ENCODE results near the gene TUBB4B. TPM values are rescaled to one million over a fixed set of nuclear protein-coding genes. Genes with fewer than 3 reads are reported as not detected.
"Not testable (repeated sequence)": the region's sequence is repeated elsewhere in the genome, so short reads cannot be mapped to it uniquely, and the experiment has no call there.

The TUBB4B gene
- total RNA-seq, 1 donor from 2014 or later, result 725 TPM

GRCh38 chr9:137234758-137235423, 6.2 kb upstream of the TUBB4B start:
- H3K4me3 ChIP-seq (ENCODE audit: low read depth, low read length), result no peak overlapping the region
- no peak for DNase-seq (ENCODE audit: low read depth)
- no peak for TF ChIP-seq CTCF (conservative IDR thresholded peaks at IDR 0.05; ENCODE audit: low read depth, low read length)

DNA sequence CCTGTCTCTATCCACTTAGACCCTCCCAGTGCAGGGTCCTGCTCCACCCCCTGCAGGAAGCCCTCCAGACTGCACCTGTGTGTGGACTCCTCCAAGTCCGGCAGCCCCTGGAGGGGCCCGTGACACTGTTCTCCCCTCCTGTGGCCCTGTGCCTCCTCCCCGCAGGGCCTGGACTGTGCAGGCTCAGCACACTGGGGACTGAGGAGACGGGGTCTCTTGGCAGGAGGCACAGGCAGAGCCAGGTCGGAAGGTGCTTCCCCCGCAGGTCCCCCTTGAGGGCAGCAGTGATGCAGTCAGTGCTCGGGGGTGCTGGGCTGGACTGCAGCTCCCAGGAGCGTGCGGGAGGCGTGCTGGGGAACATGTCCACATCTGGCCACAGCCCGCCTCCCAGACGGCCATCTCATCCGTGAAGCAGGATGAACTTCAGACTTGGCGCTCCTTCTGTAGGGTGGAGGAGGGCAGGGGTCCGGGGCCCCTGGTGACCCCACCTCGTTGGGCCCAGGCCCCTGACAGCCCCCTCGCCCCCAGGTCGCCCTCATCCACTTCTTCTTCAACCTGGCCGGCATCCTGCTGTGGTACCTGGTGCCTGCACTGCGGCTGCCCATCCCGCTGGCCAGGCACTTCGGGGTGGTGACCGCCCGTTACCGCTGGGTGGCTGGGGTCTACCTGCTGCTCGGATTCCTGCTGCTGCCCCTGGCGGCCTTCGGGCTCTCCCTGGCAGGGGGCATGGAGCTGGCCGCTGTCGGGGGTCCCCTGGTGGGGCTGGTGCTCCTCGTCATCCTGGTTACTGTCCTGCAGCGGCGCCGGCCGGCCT, 5.5 kb upstream of the TUBB4B start:
- no peak for DNase-seq (ENCODE audit: low read depth)
- H3K4me3 ChIP-seq (ENCODE audit: low read depth, low read length), result peak overlapping the region; percentile 23
- no peak for TF ChIP-seq CTCF (conservative IDR thresholded peaks at IDR 0.05; ENCODE audit: low read depth, low read length)

DNA sequence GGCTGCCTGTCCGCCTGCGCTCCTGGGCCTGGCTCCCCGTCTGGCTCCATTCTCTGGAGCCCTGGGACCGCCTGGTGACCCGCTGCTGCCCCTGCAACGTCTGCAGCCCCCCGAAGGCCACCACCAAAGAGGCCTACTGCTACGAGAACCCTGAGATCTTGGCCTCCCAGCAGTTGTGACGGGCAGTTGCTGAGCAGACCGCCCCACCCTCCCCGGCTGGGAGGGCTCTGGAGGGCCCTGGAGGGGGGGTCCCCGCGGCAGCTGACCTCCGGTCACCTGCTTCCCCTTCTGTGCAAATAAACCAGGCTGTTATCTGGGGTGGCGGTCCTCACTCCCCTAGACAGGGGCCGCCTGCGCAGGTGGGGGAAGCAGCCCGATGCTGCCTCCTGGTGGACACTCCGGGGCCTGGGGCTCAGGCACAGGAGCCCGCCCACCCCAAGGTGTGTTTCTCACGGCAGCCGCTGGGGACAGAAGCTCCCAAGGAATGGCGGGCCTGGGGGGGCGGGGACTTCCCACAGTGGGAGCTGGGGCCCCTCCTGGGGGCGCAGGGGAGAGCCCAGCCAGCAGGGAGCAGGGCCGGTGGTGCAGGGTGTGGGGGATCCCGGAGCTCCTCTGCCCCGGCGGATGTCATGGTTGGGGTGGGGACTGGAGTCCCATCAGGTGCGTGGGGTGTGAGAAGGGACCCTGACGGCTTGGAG, 4.7 kb upstream of the TUBB4B start:
- peak; percentile 95 for TF ChIP-seq CTCF (conservative IDR thresholded peaks at IDR 0.05; ENCODE audit: low read depth, low read length)
- no peak for DNase-seq (ENCODE audit: low read depth)

DNA sequence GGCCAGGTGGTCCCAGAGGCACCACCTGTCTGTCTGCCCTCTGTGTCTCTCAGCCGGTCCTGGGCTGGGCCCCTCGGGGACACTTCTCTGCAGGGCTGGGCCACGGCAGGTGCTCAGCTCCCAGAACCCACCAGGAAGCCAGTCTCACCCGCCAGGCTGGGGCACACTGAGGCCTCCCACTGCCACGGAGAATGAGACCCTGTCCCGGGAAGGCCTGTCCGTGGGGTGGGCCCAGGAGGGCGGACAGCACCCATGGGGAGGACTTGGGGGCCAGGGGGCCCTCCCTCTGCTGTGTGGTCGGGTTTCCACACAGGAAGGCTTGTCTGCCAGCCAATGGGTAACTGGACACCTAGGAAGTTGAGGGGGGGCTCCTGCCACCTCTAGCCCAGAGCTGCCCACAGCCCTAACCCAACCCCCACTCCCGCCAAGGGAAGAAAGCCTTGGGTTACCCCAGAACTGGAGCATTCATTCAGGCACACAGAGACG, 4.1 kb upstream of the TUBB4B start:
- TF ChIP-seq CTCF (conservative IDR thresholded peaks at IDR 0.05; ENCODE audit: low read depth, low read length), result no peak
- no peak overlapping the region for H3K4me3 ChIP-seq (ENCODE audit: low read depth, low read length)
- DNase-seq (ENCODE audit: low read depth), result no peak

More for the DNA sequence above, 4.7 kb upstream of the TUBB4B start:
- peak overlapping the region; percentile 23 for H3K4me3 ChIP-seq (ENCODE audit: low read depth, low read length)

DNA sequence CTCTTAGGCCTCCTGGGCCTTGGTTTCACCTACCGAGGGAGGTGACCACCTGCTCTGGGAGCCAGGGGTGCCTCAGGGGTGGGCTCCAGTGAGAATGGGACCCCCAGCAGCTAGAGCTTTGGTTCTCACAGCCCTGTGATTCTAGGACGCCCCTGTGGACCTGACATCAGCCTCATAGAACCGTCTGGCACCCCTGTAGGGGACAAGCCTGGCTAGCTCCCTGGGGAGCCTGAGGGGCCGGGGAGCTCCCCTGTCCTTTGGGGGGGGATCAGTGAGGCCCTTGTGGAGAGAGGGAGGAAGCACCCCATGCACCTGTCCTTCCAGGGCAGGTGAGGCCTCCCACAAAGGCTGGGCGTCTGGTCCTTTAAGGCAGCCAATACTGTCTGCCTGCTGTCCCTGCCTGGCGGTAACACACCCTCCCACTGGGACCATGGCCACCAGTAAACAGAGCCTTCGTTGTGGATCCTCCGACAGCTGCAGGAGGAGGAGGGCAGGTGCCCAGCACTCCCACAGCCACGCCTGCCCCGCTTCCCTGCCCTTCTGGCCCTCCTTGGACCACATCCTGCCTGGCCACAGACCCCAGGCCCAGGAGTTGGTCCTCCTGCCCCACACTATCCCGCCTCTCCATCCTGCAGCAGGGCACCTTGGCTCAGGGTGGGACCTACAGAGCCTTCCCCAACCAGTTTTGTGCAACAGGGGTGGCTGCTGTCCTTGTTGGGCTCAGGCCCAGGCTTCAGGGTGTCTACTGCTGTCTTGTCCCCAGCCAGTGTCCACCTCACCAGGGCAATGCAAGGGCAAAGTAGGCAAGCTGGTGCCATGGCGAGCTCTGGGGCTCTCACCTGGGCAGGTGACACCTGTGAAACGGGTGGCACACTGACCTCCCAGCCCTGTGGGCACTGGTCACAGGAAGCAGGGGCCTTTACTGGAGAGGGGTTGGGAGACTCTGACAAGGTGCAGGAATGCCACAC, 3.0 kb upstream of the TUBB4B start:
- no peak overlapping the region for H3K4me3 ChIP-seq (ENCODE audit: low read depth, low read length)
- DNase-seq (ENCODE audit: low read depth), result no peak
- no peak for TF ChIP-seq CTCF (conservative IDR thresholded peaks at IDR 0.05; ENCODE audit: low read depth, low read length)

DNA sequence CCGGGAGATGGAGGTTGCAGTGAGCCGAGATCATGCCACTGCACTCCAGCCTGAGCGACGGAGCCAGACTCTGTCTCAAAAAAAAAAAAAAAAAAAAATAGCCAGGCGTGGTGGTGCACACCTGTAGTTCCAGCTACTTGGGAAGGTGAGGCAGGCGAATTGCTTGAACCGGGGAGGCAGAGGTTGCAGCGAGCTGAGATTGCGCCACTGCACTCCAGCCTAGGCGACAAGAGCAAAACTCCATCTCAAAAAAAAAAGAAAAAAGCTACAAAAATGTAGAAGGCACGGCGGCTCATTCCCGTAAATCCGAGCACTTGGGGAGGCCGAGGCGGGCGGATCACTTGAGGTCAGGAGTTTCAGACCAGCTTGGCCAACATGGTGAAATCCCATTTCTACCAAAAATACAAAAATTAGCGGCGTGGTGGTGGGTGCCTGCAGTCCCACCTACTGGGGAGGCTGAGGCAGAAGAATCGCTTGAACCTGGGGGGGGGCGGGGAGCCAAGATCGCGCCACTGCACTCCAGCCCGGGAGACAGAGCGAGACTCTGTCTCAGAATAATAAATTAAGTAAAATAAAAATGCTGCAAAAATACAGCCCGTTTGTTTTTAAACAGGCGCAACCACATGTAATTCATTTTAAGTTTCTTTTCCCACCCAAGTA, 1.4 kb upstream of the TUBB4B start:
- not testable (repeated sequence) for DNase-seq (ENCODE audit: low read depth)
- H3K4me3 ChIP-seq (ENCODE audit: low read depth, low read length), result peak overlapping the region; percentile 82

Data from epithelial cell of proximal tubule (primary cell).